ENCODE measurements around the gene MAOB.

GRCh38 chrX:43731086-43731485, 151.2 kb downstream of the MAOB start:
- TF ChIP-seq EP300 (IDR thresholded peaks at IDR 0.05) (no peak), CTCF (IDR thresholded peaks at IDR 0.05) (no peak)

Data from upper lobe of left lung (tissue), 4 donors.